Large intestine (tissue), 3 donors: ENCODE results near the gene ZBTB45. TPM values are rescaled to one million over a fixed set of nuclear protein-coding genes. Genes with fewer than 3 reads are reported as not detected.

Experiments used
- DNase-seq, 2 donors: peaks; one replicate each; pipeline versions ENCODE4 v3.0.0 to v3.0.0-alpha.2; 2013
- H3K27ac ChIP-seq: one replicate; pipeline ENCODE4 v1.5.1; 2013; ENCODE audit warnings: low read length
- H3K27me3 ChIP-seq: 2 replicates; pipeline ENCODE4 v1.6.1; 2013; ENCODE audit warnings: low read length; ENCODE audit not compliant: control insufficient read depth, insufficient read depth
- H3K36me3 ChIP-seq: 2 replicates; pipeline ENCODE4 v1.6.1; 2013; ENCODE audit warnings: low read length; ENCODE audit not compliant: control insufficient read depth, insufficient read depth
- H3K4me1 ChIP-seq: one replicate; pipeline ENCODE4 v1.6.1; 2013; ENCODE audit warnings: low read length; ENCODE audit not compliant: control insufficient read depth, insufficient read depth
- H3K4me3 ChIP-seq: one replicate; pipeline ENCODE4 v1.5.1; 2013; ENCODE audit warnings: low read length
- H3K9me3 ChIP-seq: one replicate; pipeline ENCODE4 v1.6.1; 2013; ENCODE audit warnings: mild to moderate bottlenecking, low read depth, low read length, moderate library complexity; ENCODE audit not compliant: control insufficient read depth
- WGBS: methylation state at CpG from one replicate; pipeline ENCODE4 v1.1.5; 2013; ENCODE audit warnings: low lambda C conversion rate; ENCODE audit not compliant: insufficient coverage; 5-methylcytosine and 5-hydroxymethylcytosine counted together
- polyA plus RNA-seq: library from polyadenylated mRNA; unstranded; fragments of 120-200 nt; gene quantifications from one replicate; pipeline ENCODE4 v1.2.1, GENCODE V29; 2013

The ZBTB45 gene
- polyA plus RNA-seq, 1 donor: 11.1 TPM

DNA sequence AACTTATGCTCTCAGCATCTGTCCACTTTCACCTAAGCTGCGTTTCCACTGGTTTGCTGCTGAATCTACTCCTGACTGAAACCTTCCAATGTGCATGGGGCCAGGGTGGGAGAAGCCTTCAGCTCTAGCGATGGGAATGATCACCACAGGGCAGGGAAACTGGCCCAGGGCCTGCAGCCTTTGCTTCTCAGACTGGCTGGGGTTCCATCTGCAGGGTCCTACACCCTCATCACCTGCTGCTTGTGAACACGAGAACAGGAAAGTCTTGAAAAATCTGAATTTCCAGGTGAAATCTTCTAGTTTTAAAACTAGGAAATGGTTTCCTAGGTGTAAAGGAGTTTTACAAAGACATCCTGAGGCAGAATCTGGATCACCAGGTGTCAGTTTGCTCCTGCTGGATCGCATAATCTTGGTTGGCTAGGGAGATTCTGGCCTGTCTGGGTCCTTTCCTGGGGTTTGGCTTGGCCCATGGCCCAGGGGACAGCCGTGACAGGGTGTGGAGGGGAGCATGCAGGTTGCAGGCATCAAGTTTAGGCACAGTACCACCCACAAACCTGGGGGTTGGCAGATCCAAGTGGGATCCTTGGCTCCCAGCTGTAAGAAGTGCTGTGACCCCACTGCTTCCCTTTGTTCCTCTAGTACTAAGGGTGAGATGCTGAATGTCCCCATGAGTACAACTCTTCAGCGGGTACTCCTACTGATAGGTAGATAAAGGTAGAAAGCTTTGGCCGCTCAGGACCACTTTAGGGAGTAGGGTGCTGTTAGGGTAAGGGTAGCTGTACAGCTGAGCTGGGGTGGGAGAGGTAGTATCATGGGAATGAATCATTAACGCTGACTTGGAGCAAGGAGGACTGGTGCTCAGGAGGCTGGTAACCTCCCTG lies 40.6 kb upstream of the ZBTB45 start:
- Histone ChIP-seq H3K9me3 (peaks cover 2% of the 10 kb centered on the region), H3K36me3 (peaks cover 18% of the 10 kb centered on the region), H3K27me3 (peaks cover 27% of the 10 kb centered on the region), H3K4me3 (peak overlapping the region; percentile 70), H3K4me1 (peaks cover 41% of the 10 kb centered on the region), H3K27ac (peak overlapping the region; percentile 94)
- no CpG with 5 or more reads among the region's 8 CpGs for whole genome bisulfite sequencing
- no peak for DNase-seq

DNA sequence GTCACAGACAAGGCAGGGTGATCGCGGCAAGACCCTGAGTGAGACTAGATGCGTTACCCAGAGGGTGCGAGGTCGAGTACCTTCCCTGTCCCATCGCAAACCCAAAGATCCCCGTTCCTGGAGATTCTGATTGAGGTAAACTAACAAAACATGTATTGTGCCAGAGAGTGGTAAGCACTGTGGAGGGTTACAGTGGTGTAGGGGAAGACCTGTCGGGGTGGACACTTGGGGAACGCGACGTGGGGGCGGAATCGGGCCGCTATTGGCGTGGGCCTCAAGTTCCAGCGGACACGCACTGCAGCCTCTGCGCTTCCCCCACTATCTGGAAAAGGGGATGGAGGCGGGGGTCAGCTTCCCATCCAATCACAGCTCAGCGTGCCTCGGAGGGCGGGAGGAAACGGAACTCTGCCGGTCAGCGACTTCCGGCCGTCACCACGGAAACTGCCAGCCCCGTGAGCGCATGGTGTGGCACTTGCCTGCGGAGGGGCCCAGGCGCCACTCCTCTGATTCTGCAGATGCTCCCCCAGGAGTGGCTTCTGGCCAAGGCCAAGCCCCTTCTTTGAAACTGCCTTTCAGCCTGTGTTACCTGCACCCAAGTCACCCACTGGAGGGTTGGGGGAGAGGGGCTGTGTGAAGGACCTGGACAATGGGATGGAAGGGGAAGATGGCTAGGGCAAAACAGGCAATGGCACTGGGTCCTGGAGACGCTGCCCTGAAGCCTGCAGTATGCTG lies 39.8 kb upstream of the ZBTB45 start:
- H3K27me3 ChIP-seq: peaks cover 27% of the 10 kb centered on the region
- DNase-seq: peak; percentile 89 to 93
- peak overlapping the region; percentile 94 for H3K27ac ChIP-seq
- H3K4me1 ChIP-seq: peaks cover 42% of the 10 kb centered on the region
- no CpG with 5 or more reads among the region's 33 CpGs for WGBS
- H3K9me3 ChIP-seq: peaks cover 2% of the 10 kb centered on the region
- H3K36me3 ChIP-seq: peaks cover 18% of the 10 kb centered on the region
- peak overlapping the region; percentile 70 for H3K4me3 ChIP-seq

DNA sequence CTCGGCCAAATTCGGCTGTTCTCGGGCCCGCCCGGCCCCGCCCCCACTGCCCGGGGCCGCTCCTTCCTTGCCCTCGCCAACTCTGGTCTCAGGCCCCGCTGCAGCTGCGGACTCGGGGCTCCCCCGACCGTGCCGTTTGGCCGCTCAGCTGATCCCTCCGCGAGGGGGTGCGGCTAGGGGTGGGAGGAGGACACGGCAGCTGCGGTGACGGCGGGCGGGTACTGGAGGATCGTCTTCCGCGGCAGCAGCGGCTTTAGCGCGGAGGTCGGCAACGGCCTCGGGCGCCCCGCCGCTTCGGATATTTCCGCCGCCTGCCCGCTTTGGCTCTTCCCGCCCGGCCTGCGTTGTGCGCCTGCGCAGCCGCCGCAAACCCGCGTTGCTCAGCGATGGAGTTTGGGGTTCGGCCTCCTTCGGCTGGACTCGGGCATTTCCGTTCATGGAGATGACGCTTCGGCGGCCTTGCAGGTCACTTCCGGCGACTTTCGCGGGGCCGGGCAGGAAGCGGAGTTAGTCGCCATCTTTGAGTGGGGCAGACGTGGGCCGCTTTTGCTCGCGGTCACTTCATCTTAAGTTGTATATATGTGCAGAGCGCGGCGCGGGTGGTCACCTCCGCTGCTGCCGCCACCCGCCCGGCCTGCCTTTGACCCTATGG lies 39.1 kb upstream of the ZBTB45 start:
- H3K27me3 ChIP-seq: peaks cover 24% of the 10 kb centered on the region
- peak overlapping the region; percentile 94 for H3K27ac ChIP-seq
- peaks cover 19% of the 10 kb centered on the region for H3K36me3 ChIP-seq
- H3K4me3 ChIP-seq: peak overlapping the region; percentile 70
- H3K4me1 ChIP-seq: peaks cover 47% of the 10 kb centered on the region
- peaks cover 2% of the 10 kb centered on the region for H3K9me3 ChIP-seq
- peak; percentile 99 for DNase-seq
- WGBS: no CpG with 5 or more reads among the region's 76 CpGs

DNA sequence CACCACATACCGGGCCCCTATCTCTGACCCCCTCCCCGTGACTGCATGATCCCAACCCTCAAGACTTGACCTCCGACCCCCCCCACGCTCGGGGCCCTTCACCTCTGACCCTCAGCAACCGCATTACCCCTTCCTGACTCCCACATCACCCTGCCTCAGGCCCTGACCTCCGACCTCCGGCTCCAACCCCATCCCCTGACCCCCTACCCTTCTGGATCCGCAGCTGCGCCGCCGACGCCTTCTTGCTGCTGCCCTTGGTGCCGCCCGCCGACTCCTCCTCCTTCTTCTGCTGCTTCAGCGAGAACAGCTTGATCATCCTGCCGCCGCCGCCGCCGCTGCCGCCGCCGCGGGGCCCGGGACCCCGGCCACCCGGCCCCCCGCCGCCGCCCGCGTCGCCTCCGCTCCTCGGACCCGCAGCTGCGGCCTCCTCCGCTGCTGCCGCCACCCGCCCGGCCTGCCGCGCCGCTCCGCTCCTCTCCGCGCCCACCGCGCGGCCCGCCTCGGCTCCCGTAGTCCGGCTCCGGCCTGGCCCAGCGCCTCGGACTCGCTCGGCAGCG lies 38.5 kb upstream of the ZBTB45 start, which contains the start of gene UBE2M:
UBE2M (minus strand) TSS at position 546 of the 557 bp plus-strand sequence; CDS start at position 316, 230 bp downstream.
- WGBS: no CpG with 5 or more reads among the region's 62 CpGs
- no peak for DNase-seq
- H3K27ac ChIP-seq: peak within 1 kb of the TSS; percentile 94
- H3K27me3 ChIP-seq: peaks cover 18% of the 10 kb centered on the region
- H3K9me3 ChIP-seq: peaks cover 2% of the 10 kb centered on the region
- H3K4me3 ChIP-seq: peak within 1 kb of the TSS; percentile 93
- peaks cover 51% of the 10 kb centered on the region for H3K4me1 ChIP-seq
- H3K36me3 ChIP-seq: peaks cover 25% of the 10 kb centered on the region

DNA sequence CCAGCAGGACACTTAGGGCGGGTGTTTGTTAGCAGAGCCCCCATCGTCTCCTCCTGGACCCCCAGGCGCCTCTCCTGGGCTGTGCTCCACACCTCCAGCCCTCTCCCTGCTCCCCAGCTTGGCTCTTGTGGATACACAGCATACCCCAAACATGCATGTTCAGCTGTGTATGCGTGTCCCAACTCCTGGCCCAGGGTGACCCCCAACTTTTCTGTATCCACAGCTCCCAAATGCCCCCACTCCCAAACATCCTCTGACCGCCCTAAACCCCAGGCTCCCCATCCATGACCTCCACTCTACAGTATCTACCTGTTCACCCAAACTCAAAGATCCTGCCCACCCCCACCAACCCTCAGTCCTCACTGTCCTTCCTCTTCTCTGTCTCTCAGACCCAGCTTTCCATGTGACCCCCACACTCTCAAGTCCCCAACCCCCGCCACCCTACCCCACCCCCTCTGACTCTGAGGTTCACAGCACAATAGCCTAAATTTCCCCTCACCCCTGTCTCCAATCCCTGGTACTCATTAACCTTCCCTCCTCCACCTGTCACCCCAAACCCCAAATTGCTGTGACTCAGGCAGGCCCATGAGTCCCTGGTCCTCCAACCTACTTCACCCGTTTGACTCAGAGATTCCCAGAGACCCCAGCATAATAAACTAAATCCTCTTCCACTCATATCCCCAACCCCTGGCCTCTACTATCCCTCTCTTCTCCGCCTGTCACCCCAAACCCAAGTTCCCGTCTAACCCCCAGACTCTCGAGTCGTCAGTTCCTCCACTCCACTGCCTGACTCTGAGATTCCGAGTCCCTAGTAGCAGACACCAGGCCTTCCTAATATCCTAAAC lies 37.8 kb upstream of the ZBTB45 start:
- DNase-seq: no peak
- 0% methylated on average over 1 of the region's 12 CpGs for WGBS

DNA sequence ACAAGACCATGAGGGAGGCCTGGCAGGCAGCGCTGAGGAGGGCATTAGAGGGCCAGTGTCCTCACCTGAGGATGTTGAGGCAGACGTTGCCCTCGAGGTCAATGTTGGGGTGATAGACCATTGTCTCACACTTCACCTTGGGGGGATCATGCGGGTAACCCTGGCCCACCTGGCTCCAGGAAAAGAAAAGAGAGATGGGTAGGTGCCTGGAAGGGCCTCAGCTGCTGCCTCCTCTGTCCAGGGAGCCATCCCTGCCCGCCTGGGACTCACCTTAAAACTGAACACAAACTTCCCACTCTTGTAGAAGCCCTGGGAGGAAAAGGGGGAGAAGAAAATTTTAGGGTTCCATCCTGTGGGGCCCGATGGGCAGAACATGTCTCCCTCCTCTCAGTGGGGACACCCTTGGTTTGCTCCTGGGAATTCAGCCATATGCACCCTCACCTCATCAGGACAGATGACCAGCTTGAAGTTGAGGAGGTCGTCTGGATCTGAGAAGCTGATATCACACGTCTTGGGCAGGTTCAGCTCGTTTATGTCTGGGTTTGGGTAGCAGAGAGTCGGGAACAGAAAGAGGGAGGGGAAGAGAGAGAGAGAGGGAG lies 37.1 kb upstream of the ZBTB45 start:
- WGBS: no CpG with 5 or more reads among the region's 10 CpGs
- Histone ChIP-seq H3K36me3 (peaks cover 38% of the 10 kb centered on the region), H3K27ac (peak overlapping the region; percentile 90), H3K9me3 (no peaks in the 10 kb centered on the region), H3K27me3 (peaks cover 8% of the 10 kb centered on the region), H3K4me3 (peak overlapping the region; percentile 93), H3K4me1 (peaks cover 43% of the 10 kb centered on the region)
- no peak for DNase-seq

More for the DNA sequence above, 37.8 kb upstream of the ZBTB45 start:
- peak overlapping the region; percentile 90 for H3K27ac ChIP-seq
- H3K4me3 ChIP-seq: peak overlapping the region; percentile 93
- peaks cover 49% of the 10 kb centered on the region for H3K4me1 ChIP-seq
- H3K27me3 ChIP-seq: peaks cover 14% of the 10 kb centered on the region
- H3K9me3 ChIP-seq: peaks cover 2% of the 10 kb centered on the region
- peaks cover 30% of the 10 kb centered on the region for H3K36me3 ChIP-seq

DNA sequence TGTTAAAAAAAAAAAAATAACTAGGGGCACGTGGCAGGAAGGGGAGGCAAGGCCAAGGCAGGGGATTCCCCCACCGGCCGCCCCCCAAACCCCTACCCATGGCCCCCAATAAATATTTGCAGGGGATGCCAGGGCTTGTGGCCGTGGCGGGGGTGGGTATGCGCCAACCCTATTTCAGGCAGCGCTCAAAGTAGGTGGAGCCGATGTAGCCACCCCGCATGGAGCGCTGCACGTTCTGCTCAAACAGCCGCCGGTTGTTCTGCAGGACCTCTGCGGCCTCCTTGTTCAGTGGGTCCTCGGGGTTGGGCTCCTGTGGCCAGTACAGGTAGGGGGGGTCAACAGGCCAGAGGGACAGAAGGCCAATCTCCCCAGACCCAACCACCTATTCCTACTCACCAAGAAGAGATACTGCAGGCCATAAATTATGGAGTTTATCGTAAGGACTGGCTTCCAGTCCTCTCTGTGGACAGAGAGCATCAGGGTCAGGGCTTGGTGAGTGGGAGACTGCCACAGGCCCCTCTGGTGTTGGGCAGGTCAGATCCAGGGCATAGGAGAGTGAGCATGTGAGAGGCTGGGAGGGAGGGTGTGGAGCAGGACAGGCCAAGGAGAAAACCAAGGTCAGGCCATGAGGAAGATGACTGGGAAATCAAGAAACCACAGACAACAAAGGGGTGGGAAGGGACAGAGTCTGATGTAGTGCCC lies 36.5 kb upstream of the ZBTB45 start:
- Histone ChIP-seq H3K4me3 (no peak overlapping the region), H3K4me1 (peaks cover 40% of the 10 kb centered on the region), H3K27ac (no peak overlapping the region), H3K9me3 (no peaks in the 10 kb centered on the region), H3K27me3 (peaks cover 2% of the 10 kb centered on the region), H3K36me3 (peaks cover 44% of the 10 kb centered on the region)
- DNase-seq: no peak
- no CpG with 5 or more reads among the region's 16 CpGs for WGBS

DNA sequence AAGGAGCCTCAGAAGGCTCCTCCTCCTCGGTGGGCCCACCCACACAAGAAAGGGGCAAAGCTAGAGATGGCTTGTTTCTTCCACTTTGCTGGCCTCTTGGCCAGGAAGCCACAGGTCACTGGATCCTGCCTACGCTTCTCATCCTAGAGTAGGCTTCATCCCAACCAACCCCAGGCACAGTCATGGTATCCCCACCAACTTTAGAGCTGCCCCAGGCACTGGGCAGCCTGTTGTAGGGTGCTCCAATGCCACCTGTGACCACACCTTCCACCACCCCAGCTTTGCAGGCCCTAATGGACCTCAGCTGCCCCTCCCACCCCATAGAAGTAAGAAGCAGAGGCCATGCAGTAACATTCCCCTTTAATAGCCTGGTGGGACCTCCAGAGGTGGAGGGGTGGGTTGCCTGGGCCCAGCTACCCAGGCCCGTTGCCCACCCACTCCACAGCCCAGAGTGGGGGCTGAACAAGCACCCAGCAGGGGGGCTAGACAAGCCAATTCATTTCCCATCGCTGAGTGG lies 35.8 kb upstream of the ZBTB45 start:
- WGBS: no CpG with 5 or more reads among the region's 4 CpGs
- Histone ChIP-seq H3K4me1 (peaks cover 40% of the 10 kb centered on the region), H3K27ac (peak overlapping the region; percentile 91), H3K36me3 (peaks cover 51% of the 10 kb centered on the region), H3K9me3 (no peaks in the 10 kb centered on the region), H3K27me3 (no peaks in the 10 kb centered on the region), H3K4me3 (peak overlapping the region; percentile 77)
- DNase-seq: no peak
